Coronary artery (tissue), 2 donors: ENCODE data around the gene MRM1.

Experiments used
- DNase-seq: peaks from one replicate; pipeline ENCODE4 v3.0.0-alpha.2; 2017; ENCODE audit warnings: low spot score
- H3K27ac ChIP-seq, 2 donors: fragments of 200-600 bp; sonication (generic); one replicate each; pipeline ENCODE4 v1.5.1; 2016 to 2019
- H3K4me3 ChIP-seq: fragments of 200-600 bp; sonication (generic); 2 replicates; pipeline ENCODE4 v1.5.1; 2016; ENCODE audit warnings: mild to moderate bottlenecking, moderate library complexity
- TF ChIP-seq, protein P1 (sequence below): fragments of 200-600 bp; sonication (generic); IDR thresholded peaks from one replicate; pipeline ENCODE4 v1.5.1; 2019; ENCODE audit warnings: antibody characterized with exemption

The MRM1 gene

DNA sequence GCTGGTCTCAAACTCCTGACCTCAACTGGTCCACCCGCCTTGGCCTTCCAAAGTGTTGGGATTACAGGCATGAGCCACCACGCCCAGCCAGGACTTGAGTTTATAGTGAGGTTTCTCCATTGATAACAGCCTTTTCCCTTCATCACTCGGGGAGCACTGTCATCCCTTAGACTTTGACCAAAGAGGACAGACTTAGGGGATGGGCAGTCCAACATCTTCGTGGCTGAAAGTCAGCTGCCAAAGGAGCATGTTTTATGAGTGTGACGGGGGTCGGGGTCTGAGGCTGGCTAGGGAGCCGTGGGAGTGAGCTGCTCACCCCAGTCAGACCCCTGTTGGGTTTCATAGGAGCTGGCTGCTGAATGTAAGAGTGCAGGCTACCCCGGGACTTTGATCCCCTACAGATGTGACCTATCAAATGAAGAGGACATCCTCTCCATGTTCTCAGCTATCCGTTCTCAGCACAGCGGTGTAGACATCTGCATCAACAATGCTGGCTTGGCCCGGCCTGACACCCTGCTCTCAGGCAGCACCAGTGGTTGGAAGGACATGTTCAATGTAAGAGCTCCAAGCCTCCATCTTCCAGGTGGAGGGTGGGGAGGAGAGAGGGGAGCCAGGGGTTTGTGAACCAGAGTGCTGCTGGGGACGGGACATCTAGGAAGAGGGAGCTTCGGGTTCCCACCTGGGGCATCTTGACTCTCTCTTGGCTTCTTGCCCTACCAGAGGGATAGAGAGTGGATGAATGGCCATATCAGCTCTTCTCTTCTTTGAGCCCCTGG is 6.6 kb upstream of the MRM1 start:
- TF ChIP-seq, protein P1, sequence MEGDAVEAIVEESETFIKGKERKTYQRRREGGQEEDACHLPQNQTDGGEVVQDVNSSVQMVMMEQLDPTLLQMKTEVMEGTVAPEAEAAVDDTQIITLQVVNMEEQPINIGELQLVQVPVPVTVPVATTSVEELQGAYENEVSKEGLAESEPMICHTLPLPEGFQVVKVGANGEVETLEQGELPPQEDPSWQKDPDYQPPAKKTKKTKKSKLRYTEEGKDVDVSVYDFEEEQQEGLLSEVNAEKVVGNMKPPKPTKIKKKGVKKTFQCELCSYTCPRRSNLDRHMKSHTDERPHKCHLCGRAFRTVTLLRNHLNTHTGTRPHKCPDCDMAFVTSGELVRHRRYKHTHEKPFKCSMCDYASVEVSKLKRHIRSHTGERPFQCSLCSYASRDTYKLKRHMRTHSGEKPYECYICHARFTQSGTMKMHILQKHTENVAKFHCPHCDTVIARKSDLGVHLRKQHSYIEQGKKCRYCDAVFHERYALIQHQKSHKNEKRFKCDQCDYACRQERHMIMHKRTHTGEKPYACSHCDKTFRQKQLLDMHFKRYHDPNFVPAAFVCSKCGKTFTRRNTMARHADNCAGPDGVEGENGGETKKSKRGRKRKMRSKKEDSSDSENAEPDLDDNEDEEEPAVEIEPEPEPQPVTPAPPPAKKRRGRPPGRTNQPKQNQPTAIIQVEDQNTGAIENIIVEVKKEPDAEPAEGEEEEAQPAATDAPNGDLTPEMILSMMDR: no peak
- DNase-seq: no peak
- no peak overlapping the region for H3K27ac ChIP-seq
- no peak overlapping the region for H3K4me3 ChIP-seq

DNA sequence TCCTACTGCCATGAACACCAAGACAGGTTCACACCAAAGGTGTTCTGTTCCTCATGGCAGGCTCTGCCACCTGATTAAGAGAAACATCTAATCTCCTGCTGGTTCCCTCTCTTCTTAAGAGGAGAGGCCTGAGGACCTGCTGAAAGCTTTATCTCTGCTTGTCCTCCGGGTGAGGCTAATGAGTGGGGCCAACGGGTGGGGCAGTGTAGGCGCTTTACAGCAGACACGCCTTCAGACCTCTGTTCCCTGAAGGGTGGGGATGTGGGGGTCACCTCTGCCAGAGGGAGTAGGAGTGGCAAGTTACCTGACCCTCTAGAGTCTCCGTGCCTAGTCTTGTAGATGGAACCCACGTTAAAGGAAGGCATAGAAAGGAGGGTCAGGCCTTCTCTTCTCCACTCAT is 4.2 kb upstream of the MRM1 start:
- Histone ChIP-seq H3K4me3 (no peak overlapping the region), H3K27ac (no peak overlapping the region)
- TF ChIP-seq, protein P1: no peak
- no peak for DNase-seq

DNA sequence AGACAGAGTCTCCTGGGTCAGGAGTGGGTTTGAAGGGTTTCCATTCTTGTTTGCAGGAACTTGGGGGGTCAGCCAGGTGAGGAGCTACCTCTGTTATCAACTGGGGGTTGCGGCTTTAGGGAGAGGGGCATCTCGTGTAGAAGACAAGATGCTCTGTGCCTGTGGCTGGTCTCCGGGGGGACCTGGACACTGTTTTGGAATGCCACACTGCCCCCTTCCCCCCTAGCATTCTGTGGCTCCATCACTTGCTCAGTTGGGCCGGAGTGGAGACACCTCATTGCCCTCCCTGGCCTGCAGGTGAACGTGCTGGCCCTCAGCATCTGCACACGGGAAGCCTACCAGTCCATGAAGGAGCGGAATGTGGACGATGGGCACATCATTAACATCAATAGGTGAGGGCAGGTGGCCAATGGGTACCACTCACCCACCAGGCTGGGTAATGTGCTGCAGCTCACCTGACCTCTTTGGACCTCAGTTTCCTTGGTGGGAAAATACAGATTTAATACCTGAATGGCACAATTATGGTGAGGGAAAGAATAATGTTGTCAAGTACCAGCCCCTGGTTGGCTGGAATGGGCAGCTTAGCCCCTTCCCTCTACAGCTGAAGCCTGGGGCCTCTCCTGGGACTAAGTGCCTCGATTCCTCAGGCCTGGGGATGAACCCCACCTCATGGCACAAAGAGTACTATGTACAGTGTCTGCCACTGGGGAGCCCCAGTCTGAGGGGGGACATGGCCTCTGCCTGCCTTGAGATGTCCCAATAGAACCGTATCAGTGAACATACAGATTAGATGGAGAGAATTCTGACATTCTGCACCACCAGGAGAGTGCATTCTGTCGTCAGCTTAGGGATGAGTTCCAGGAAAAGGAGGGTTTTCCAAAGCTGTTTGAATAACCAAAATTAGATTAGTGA is 3.3 kb upstream of the MRM1 start:
- H3K27ac ChIP-seq: no peak overlapping the region
- TF ChIP-seq, protein P1: no peak
- DNase-seq: no peak
- H3K4me3 ChIP-seq: no peak overlapping the region

DNA sequence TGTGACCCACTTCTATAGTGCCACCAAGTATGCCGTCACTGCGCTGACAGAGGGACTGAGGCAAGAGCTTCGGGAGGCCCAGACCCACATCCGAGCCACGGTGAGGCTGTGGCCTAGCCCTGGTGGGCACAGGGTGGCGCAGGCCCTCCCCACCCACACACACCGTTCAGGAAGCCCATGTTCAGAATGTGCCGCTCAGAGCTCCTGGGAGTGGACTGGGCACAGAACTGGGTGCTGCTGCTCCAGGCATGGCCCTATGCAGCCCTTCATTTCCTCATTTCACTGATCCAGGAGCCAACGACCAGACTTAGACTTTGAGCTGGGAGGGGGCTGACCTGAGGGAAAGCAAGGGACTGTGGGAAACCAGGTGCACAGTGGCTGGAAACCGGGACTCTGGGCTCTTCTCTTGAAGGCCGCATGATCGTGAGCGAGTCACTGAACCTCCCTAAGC is 2.4 kb upstream of the MRM1 start:
- TF ChIP-seq, protein P1: no peak
- no peak overlapping the region for H3K27ac ChIP-seq
- no peak overlapping the region for H3K4me3 ChIP-seq
- no peak for DNase-seq

DNA sequence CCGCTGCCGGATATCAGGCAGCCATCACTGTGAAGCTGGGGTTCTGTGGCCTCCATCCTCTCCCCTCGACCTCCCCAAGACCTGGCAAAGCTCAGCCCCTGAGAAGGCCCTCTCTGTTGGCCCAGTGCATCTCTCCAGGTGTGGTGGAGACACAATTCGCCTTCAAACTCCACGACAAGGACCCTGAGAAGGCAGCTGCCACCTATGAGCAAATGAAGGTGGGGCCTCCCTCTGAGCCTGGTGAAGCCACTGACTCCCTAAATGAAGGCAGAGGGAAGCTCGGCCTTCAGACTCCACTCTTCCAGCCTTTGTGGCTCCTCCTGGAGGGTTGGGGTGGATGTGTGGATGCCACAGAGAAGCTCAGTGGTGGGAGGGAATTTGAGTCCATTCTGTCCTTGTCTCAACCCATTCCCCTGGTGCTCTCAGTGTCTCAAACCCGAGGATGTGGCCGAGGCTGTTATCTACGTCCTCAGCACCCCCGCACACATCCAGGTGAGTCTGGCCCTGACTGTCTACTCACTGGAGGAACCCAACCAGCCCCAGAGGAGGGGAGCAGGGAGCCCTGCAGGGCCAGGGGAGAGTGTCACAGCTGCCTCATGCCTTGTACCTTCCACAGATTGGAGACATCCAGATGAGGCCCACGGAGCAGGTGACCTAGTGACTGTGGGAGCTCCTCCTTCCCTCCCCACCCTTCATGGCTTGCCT is 1.7 kb upstream of the MRM1 start:
- no peak overlapping the region for H3K4me3 ChIP-seq
- no peak for DNase-seq
- H3K27ac ChIP-seq: no peak overlapping the region
- TF ChIP-seq, protein P1: no peak

DNA sequence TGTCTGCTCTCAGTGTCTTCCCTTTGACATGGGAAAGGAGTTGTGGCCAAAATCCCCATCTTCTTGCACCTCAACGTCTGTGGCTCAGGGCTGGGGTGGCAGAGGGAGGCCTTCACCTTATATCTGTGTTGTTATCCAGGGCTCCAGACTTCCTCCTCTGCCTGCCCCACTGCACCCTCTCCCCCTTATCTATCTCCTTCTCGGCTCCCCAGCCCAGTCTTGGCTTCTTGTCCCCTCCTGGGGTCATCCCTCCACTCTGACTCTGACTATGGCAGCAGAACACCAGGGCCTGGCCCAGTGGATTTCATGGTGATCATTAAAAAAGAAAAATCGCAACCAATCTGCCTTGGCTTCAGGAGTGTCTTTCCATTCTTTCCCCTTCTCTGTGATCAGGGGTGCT is 918 bp upstream of the MRM1 start:
- DNase-seq: no peak

More for the DNA sequence above, 918 bp upstream of the MRM1 start:
- TF ChIP-seq, protein P1: no peak
- Histone ChIP-seq H3K27ac (peak overlapping the region; percentile 64 to 93), H3K4me3 (peak overlapping the region; percentile 95)
